SIG-M5 (cell line): Measurements from ENCODE around the gene MOB3A.
"Not testable (repeated sequence)": the region's sequence is repeated elsewhere in the genome, so short reads cannot be mapped to it uniquely, and the experiment has no call there.

ENCODE experiments used
- DNase-seq: peaks from one replicate; lab custom pipeline; 2025; lab: John Stamatoyannopoulos, UW

MOB3A gene

GRCh38 chr19:2108251-2109016, 12.3 kb upstream of the MOB3A start:
- DNase-seq: no peak

GRCh38 chr19:2103045-2103707, 7.0 kb upstream of the MOB3A start:
- no peak for DNase-seq

- DNase-seq: no peak
Observed at GRCh38 chr19:2101417-2102335, 5.5 kb upstream of the MOB3A start.

- no peak for DNase-seq
Observed at GRCh38 chr19:2100719-2101061, 4.6 kb upstream of the MOB3A start.

- no peak for DNase-seq
Observed at GRCh38 chr19:2099937-2100718, 4.0 kb upstream of the MOB3A start.

- DNase-seq: no peak
Observed at GRCh38 chr19:2099054-2099501, 3.0 kb upstream of the MOB3A start.

GRCh38 chr19:2097886-2098327, 1.8 kb upstream of the MOB3A start:
- DNase-seq: no peak

GRCh38 chr19:2097203-2097885, 1.2 kb upstream of the MOB3A start:
- no peak for DNase-seq

- peak; percentile 82 for DNase-seq
Observed at GRCh38 chr19:2096480-2097202, 515 bp upstream of the MOB3A start, which contains the start of gene IZUMO4. IZUMO4 (plus strand) TSS chr19:2096915; CDS start chr19:2096946, 31 bp downstream.

- DNase-seq: not testable (repeated sequence)
Observed at GRCh38 chr19:2091926-2092525, 4.1 kb downstream of the MOB3A start.

GRCh38 chr19:2089727-2090053, 6.4 kb downstream of the MOB3A start:
- no peak for DNase-seq

GRCh38 chr19:2089001-2089711, 7.0 kb downstream of the MOB3A start:
- DNase-seq: no peak

- no peak for DNase-seq
Observed at GRCh38 chr19:2087621-2088100, 8.5 kb downstream of the MOB3A start.

- DNase-seq: peak; percentile 46
Observed at GRCh38 chr19:2086695-2087620, 9.2 kb downstream of the MOB3A start.

GRCh38 chr19:2084993-2085720, 11.0 kb downstream of the MOB3A start:
- peak; percentile 91 for DNase-seq

- no peak for DNase-seq
Observed at GRCh38 chr19:2083174-2083854, 12.8 kb downstream of the MOB3A start.
